Measurements from ENCODE around the gene SHISA8.

The SHISA8 gene

DNA sequence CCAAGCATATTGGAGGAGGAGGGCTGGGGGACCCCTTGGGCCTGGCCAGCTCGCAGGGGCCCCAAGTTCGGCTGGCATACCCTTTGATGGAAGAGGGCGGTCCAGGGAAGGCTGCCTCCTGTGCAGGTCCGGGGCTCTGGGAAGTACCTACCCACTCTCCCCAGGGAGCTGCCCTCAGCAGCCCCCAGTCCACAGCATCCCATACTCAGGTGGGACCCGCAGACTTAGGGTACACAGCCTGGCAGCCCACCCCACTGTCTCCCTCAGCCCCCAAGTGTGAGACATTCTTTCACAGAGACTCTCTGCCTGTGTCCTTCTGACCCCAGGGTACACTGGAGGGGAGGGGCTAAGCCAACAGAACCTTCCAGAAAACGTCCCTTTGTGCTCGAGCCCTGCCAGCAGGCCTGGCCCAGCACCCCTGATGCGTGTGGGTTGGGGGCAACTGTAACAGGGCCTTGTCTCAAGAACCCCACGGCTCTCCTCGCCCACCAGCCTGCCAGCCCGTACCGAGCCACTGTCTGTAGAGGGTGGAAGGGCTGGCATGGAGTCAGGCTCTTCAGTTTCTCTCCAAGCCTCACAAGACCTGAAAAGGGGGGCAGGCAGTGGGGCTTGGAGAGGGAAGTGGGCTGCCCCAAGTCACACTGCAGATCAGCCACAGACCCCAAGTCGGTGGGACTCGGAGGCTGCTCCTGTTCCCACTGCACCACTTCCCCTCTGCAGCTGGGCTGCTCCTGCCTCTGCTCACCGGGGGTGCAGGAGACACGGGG is 18.7 kb upstream of the SHISA8 start:
- DNase-seq, result no peak

DNA sequence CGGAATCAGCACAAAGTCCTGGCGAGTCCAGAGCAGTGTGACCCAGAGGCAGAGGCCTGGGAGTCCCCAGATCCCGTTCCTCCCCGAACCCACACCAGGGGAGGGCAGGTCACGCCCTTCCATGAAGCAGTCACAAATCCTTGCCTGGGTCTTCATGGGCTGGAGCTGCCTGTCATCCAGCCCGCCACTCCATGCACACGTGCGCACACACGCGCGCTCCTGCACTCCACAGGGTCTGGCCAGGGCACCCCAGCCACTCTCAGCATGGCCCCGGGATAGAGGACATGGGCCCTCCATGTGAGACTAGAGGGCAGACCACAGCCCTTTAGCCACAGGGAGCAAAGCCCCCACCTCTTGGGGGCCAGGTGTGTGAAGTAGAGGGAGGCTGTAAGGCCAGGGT is 17.5 kb upstream of the SHISA8 start:
- DNase-seq, result no peak

DNA sequence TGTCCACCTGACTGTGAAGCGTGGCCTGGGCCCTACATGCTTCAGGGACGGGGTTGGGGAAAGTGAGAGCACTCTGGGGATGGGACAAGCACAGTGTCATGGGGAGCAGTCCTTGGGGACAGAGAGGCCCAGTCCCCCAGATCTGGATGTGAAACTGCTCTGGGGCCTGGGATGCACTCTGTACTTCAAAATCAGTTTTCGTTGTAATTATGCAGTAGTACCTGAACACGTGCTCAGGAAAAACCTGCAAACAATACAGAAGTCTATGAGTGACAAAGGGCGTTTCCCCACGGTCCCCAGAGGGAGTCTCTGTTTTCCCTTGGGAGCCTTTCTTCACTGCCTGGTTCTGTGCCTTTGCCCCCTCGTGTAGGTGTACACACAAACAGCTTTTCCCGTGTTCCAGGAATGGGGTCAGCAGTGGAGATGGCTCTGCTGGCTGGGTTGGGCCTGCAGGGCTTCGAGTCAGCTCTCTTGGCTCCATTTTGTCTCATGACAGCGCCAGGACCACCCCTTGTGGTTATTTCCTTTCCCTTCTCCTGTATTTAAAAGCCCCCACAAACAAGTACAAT is 16.9 kb upstream of the SHISA8 start:
- no peak for DNase-seq

DNA sequence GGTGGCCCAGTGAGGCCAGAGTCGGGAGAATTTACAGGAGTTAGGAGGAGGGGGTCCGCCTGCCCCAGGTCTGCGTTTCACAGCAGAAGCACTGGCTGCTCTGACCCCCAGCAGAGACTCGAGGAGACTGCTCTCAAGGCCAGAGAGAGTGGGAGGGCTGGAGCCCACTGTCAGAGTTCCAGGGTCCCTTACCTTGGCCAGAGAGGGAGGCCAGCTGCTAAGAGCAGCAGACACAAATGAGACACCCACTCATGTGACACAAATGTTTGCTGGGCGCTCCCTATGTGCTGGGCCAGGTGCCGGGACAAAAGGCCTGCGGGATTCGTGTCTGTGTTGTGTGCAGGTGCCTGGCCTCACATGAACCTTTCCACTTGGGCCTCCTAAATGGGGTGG is 14.5 kb upstream of the SHISA8 start:
- no peak for DNase-seq

DNA sequence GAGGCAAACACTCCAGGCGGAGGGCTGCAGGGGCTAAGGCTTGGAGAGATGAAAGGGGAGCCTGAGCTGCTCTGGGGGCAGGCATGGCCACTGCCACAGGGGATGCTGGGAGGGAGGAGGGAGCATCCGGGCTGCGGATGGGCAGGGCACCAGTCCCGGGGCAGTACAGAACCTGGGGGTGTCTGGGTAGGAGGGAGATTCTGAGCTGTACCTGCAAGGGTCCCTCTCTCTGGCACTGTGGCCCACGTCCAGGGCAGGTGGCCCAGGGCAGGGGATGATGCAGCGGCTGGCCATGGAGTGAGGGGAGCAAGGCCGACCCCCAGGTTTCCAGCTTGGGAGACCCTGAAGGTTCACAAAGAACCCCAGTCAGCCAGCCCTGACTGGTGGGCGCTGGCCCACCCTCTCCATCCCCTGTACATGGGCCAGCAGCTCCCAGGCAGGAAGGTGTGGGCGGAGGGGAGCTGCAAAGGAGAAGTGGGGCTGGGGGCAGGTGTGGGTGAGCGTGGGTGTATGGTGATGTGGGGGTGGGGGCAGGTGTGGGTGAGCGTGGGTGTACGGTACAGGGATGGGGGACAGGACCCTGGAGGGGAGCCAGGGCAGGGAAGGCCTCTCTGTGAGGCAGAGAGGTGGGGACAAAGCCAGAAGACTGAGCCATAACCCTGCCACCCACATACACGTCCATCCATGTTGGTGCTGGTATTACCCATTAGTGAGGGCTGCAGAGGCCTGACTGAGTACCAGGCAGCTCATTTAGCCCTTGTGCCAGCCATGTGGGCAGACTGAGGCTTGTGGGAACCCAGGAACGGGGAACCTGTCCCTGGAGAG is 13.9 kb upstream of the SHISA8 start:
- no peak for DNase-seq

DNA sequence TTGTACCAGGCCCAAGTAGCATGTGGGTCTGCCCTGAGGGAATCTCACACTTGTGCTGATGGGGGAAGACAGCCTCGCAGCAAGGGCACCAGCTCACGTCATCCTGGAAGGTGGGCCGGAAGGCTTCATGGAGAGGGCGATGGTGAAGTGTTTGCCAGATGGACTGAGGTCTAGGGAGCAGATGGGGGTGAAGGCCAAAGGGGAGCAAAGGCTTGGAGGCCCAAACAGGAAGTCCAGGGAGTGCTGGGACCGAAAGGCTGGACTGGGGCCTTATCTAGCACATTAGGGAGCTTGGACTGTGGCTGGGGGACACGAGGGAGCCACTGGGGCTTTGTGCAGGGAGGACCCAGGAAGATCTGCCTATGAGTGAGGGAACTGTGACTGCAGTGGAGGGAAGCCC is 12.9 kb upstream of the SHISA8 start:
- no peak for DNase-seq

DNA sequence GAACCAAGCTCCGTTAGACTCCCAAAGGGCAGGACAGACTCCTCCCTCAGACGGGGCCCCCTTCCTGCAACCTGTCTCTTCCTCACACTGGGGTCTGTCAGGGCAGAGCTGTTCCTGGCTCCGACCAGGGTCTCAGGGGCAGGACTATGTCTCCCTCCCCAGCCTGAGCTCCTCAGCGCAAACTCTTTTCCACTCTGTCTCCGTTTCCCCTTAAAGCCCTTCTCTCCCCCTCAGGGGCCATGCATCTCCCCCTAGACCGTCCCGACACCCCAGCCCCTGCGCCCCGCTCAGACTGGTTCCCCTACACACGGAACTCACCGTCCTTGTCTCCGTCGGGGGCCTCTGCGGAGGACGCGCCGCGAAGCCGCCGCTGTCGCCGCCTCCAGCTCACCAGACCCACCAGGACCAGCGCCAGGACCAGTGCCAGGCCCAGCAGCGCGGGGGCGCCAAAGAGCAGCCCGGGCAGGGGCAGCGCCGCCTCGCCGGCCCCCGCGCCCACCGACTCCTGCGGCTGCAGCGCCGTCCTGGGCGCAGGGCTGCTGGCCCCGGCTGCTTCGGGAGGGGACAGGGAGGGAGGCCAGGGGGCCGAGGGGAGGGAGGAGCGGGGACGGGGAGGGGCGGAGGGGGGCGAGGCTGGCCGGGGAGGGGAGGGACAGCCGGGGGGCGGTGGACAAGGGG is 11.0 kb upstream of the SHISA8 start:
- peak; percentile 40 for DNase-seq

DNA sequence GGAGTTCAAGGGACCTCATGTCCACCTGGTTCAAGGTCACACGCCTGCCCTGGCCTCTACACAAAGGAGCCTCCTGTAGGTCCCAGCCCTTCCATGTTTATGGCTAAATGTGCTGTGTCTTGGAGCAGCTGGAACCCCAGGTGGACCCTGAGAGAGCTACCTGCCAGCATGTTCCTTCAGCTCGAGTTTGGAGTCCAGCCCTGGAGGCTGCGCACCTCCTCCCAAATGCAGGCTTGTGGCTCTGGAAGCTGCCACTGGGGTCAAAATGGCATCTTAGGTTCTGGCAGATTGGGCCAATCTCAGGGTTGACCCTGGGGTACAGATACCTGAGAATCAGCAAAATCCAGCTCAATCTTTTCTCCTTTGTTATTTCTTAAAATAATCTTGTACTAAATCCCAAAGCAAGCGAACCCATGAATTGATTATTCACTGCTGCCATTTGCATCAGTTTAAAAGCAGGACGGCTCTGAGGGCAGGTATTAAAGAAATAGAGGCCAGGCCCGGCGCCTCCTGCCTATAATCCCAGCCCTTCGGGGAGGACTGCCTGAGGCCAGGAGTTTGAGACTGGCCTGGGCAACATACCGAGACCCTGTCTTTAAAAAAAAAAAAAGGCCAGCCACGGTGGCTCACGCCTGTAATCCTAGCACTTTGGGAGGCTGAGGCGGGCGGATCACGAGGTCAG is 8.9 kb upstream of the SHISA8 start:
- DNase-seq, result no peak

DNA sequence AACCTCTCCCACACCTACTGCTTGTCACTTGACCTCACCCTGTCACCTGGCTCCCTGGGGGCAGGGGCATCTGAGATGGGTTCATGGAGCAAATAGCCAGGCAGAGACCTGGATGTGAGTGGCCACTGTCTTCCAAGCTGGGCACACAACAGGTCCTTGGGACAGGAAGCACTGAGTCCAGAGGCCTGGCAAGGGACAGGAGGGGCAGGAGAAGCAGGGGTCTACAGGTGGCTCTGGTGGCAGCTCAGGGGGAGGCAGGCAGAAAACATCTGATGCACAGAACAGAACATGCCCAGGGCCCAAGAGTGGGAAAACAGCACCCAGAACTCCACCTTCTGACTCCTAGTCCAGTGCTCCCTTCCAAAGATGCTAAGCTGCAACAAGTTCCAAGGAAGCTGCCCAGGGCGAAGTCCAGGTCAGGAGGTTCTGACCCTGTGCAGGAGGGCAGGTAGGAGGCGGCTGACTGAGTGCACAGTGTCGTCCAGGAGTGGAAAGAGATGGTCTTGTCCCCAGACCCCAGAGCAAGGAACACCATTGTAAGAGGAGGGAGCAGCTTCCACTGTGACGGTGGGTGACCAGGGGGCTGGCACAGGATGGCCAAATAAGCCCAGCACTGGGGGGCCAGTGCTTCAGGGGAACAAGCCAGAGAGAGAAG is 8.2 kb upstream of the SHISA8 start:
- DNase-seq, result no peak

DNA sequence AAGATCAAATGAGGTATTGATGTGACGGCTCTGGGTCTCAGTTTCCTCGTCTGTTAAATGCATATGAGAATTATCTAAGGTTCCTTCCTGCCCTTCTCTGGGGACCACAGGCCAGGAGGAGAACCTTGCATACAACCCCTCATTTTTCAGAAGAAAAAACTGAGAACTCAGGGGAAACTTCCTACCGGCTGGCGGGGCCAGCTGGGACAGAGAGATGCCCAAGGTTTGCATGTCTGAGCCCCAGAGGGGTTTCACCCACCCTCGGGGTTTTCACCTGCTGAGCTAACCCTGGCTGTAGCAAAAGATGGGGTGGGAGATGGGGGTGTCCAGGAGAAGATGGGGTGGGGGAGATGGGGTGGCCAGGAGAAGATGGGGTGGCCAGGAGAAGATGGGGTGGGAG is 7.5 kb upstream of the SHISA8 start:
- no peak for DNase-seq

DNA sequence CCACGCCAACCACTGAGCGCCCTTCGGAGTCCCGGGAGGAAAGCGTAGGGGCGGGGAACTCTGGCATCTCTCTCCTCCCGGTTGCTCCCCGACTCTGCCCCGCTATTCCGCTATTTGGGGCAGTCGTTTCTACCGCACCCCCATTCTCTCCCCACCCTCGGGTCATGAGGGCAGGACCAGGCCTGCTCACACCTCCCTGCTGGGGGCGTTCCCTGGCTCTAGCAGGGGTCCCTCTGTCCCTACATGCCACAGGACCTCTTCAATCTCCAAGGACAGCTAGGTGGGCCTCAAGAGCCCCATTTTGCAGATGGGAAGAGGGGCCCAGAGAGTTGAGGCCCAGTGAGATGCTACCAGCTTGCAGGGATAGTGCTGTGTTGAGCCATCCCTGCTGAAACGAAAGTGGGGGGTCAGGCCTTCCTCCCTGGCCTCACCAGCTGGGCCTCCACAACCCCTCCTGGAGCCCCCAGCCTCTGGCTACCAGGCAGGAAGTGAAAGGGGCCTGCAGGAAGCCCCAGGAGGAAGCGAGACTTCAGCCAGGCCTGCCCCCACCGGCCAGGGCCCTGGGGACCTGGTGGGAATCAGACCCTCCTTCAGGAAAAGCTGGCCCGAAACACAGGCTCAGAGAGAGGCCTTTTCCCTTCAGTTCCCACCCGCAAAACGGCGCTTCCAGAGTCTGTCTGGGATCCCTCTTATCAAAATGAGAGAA is 5.5 kb upstream of the SHISA8 start:
- DNase-seq, result no peak

DNA sequence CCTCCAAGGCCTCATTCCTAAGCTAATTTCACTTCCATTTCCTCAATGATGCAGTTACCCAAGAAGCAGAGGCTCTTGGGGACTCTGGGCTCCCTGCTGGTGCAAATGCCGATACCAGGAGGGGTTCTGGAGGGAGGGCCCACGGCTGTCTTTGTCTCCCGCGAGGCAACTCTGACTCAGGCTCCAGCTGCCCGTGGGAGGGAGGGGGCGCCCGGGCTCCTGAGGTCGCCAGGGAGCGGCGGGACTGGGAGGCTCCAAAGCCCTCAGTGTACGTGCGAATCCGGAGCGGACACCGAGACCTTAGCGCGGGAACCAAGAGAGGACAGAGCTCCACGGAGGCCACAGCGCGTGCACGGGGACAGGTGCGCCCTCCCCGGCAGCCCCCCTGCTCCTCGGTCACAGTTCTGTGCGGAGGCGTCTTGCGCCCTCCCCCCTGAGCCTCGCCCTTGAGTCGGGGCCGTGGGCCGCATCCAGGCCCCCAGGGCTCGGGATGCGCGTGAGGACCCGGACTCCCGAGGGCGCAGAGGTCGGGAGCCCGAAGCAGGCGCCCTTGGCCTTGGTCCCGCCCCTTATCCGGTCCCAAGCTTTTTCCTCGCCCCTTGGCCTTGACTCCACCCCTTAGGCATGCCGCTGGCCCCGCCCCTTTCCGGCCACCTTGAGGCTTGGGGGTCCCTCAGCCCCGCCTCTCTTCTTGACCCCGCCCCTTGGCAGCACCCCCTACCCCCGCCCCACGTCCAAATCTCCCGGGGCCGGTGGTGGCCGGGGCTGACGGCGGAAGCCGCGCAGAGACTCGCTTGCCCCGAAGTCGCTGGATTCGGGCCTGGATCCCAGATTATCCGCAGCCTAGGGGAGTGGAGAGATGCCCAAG is 4.7 kb upstream of the SHISA8 start:
- DNase-seq, result peak; percentile 75

DNA sequence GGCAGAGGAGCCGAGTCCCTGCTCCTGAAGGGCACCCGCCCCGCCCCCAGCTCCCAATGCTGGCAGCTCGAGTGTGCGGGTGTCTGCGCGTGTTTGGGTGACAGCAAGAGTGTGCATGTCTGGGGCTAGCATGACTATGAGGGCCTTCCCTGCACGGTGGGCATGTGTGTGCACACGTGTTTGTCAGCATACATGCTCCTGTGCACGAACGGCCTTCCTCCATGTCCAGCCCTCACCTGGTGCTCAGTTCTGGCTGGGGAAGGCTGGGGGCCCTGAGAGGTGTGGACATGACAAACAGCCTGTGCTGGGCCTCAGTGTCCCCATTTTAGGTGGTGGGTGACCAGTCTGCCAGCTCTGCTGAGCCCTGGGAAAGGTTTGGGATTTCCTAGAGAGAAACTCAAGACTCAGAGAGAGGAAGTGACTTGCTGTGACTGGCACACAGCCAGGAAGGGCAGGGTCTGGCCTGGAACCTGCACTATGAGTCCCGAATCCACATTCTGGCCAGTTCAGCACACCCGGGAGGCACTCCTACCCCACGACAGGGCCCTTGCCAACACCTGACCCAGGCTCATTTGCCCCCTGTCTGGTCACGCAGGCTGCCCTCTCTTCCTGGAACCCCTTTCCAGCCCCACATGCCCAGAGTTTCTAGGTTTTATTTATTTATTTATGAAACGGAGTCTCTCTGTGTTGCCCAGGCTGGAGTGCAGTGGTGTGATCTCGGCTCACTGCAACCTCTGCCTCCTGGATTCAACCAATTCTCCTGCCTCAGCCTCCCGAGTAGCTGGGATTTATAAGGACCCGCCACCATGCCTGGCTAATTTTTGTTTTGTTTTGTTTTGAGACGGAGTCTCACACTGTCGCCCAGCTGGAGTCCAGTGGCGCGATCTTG is 3.3 kb upstream of the SHISA8 start:
- DNase-seq, result peak; percentile 70

DNA sequence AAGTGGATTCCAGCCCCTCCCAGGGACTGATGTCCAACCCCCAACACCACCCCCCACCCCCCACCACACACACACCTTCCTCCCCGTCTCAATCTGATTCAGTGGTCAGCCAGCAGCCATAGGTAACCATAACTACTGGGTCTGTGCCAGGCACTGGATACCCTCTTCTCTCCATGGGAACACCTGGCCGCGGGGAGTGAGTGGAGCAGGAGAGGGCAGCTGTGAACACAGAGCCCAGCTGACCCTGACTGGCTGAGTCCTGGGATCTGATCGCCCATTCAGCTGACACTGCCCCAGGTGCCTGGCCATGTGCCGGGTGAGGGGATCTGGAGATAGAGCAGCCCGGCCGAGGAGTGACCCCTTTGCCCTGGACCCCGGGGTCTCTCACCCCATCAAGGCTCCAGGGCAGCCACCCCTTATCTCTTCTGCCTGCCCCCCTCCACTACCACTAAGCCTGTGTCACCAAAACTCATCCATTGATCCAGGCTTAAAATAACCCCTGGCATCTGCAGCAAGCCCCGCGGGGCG is 2.6 kb upstream of the SHISA8 start:
- DNase-seq, result no peak

DNA sequence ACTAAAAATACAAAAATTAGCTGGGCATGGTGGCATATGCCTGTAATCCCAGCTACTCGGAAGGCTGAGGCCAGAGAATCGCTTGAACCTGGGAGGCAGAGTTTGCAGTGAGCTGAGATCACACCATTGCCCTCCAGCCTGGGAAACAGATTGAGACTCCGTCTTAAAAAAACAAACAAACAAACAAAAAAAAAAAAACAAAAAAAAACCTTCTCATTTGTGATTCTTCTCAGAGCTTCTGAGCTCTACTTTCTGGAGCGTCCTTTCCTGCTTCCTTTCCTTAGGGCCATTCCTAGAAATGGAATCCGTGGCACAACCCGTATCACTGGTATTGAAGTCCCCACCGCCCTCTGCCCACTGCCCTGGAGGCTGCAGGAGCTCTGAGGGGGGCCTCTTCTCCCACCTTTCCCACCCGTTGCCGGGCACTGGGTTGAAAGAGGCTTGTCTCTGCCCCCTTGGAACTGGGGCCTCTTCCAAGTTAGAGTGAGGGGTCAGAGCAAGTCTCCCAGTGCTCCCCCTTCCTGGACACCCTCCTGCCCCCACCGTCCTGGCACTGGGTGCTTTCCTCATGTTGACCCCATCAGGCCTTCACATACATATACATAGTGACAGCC is 2.0 kb upstream of the SHISA8 start:
- no peak for DNase-seq

DNA sequence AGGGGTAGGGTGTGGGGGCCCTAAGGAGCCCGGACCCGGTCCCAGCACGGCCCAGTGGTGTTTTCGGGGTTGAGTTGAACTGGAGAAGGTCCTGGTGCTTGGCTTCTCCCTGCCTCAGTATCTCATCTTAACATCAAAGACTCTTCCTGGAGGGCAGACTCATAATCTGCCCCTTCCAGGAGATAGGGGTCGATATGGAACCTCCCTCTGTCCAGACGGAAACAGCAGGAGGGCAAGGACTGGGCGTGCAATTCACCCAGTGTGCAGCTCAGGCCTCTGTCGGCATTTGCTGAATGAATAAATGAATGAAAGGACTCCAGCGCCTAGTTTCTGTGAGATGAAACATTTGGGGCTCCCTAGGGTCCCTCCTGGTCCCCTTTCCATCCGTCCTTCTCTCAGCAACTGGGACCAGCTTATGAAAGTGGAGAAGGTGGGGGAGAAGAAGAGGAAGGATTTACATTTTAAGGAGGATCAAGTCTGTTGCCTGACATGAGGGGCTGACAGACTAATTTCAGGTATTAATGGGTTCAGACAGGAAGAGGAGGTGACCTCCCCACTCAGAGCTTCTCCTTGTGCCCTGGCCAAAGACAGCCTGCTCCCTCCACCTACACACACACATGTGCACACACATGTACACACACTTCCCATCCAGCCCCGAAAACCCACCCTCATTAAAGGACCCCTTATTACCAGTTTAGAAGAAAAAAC is 1.1 kb upstream of the SHISA8 start:
- no peak for DNase-seq

DNA sequence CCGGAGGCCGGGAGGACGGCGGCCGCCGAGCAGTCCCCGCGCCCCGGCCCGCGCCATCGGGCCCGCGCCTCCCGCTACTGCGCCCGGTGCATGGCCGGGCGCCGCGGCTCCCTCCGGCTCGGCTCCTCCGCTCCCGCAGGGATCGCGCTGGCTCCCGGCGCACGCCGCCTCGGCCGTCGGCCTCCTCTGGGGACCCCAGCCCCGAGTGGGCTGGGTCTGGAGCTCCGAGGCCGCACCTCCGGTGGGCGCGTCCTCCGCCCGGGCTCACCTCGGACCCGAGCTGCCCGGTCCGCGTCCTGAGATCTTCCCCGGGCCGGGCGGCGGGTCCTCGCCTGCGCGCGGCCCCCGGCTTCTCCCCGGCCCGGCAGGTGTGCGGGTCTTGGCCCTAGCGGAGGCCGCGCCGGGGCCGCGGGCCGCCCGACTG is 251 bp downstream of the SHISA8 start:
- no peak for DNase-seq

Data from fibroblast of skin of scalp (primary cell).